Stomach (tissue), 4 donors: ENCODE data around the gene PRKCE.

Source experiments
- EP300 ChIP-seq: sonication (generic); formaldehyde crosslinking; IDR thresholded peaks from one replicate; pipeline ENCODE4 v1.6.1; 2017; ENCODE audit warnings: antibody characterized with exemption
- POLR2AphosphoS5 ChIP-seq, 3 donors: sonication (generic); formaldehyde crosslinking; IDR thresholded peaks; one replicate each; pipeline ENCODE4 v1.6.1; 2016; ENCODE audit warnings: antibody characterized with exemption in 3 of 3
- TF ChIP-seq, protein P1 (sequence below), 7 experiments: fragments of 450-650 bp in 4 of 7; fragments of 200-600 bp in 3 of 7; sonication (generic) in 3 of 7; IDR thresholded peaks; one replicate each; pipeline ENCODE4 v1.5.1; 2016 to 2019; ENCODE audit warnings: antibody characterized with exemption in 7 of 7, control low read depth in 2 of 7, mild to moderate bottlenecking in 1 of 7

DNA sequence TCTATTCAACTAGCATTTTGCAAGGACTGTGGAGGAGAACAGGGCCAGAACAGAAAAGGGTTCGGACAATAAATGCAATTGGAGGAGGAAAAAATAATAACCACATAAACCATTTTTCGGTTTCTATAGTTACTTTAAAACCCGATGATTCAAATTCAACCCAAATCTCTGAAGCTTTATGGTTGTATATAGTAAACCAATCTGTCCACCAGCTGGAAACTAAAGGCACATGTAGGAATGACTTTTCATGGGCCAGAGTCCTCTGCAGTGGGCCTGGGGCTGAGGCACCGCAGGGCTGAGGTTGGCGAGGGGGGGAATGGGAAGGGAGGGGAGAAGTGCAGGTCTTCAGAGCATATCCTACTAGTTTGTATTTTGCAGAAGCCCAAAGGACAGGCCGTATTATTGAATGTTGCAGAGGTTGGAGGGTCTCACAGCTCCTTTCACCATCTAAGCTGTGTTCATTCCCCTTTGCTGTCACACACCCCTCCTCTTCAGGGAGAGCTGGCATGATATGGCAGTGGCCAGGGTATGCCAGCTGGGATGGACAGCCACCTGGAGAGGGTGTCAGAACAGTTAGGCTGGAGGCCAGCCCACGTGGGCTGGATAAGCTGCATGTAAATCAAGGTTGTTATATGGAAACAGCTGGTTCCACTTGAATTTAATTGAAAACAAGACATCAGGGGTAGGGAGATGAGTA is 267.1 kb downstream of the PRKCE start:
- TF ChIP-seq, protein P1, sequence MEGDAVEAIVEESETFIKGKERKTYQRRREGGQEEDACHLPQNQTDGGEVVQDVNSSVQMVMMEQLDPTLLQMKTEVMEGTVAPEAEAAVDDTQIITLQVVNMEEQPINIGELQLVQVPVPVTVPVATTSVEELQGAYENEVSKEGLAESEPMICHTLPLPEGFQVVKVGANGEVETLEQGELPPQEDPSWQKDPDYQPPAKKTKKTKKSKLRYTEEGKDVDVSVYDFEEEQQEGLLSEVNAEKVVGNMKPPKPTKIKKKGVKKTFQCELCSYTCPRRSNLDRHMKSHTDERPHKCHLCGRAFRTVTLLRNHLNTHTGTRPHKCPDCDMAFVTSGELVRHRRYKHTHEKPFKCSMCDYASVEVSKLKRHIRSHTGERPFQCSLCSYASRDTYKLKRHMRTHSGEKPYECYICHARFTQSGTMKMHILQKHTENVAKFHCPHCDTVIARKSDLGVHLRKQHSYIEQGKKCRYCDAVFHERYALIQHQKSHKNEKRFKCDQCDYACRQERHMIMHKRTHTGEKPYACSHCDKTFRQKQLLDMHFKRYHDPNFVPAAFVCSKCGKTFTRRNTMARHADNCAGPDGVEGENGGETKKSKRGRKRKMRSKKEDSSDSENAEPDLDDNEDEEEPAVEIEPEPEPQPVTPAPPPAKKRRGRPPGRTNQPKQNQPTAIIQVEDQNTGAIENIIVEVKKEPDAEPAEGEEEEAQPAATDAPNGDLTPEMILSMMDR (IDR thresholded peaks at IDR 0.05) = no peak
- TF ChIP-seq POLR2AphosphoS5 (IDR thresholded peaks at IDR 0.05) (no peak), EP300 (no peak)
